HEK293 (cell line): ENCODE data around the gene CLEC2A.

ENCODE experiments used
- CTCF ChIA-PET: fragments of 350-600 bp; formaldehyde crosslinking; extraction: SDS; loops from one replicate; lab custom pipeline; 2021; ENCODE audit warnings: antibody characterized with exemption; lab: Yijun Ruan, JAX
- POLR2A ChIA-PET: fragments of 300-600 bp; formaldehyde crosslinking; extraction: SDS; loops from one replicate; lab custom pipeline; 2020; ENCODE audit warnings: antibody characterized with exemption, inconsistent platforms; lab: Yijun Ruan, JAX
- H3K27ac ChIP-seq: fragments of 200-500 bp; sonication (Bioruptor generic); 2 replicates; pipeline ENCODE4 v1.5.1; 2014; ENCODE audit warnings: low read depth, low read length, control low read depth, inconsistent platforms; ENCODE audit errors: extremely low read depth
- H3K36me3 ChIP-seq, 2 experiments: fragments of 200-500 bp in 1 of 2; sonication (Bioruptor generic) in 1 of 2; 1 replicate in 1 of 2; 2 replicates in 1 of 2; pipeline ENCODE4 v1.5.1; 2014 to 2017; ENCODE audit warnings: inconsistent platforms in 2 of 2, low read length in 2 of 2; ENCODE audit not compliant: control insufficient read depth in 2 of 2, insufficient read depth in 1 of 2
- H3K4me1 ChIP-seq: fragments of 200-500 bp; sonication (Bioruptor generic); 2 replicates; pipeline ENCODE4 v1.5.1; 2014; ENCODE audit warnings: mild to moderate bottlenecking, low read length, inconsistent platforms; ENCODE audit not compliant: control insufficient read depth, insufficient read depth
- H3K4me3 ChIP-seq: 2 replicates; pipeline ENCODE4 v1.5.1; 2011; ENCODE audit warnings: low read depth, mild to moderate bottlenecking, control low read depth, low read length, moderate library complexity
- H3K9me3 ChIP-seq: fragments of 200-500 bp; sonication (Bioruptor generic); 2 replicates; pipeline ENCODE4 v1.5.1; 2014; ENCODE audit warnings: low read depth, low read length, inconsistent platforms; ENCODE audit not compliant: control insufficient read depth, insufficient read depth
- BCL11B ChIP-seq: fragments of 450-650 bp; formaldehyde crosslinking; IDR thresholded peaks from 2 replicates; pipeline ENCODE4 v1.5.1; 2016; ENCODE audit warnings: low read depth, missing biosample characterization, missing genetic modification characterization
- ELK4 ChIP-seq: IDR thresholded peaks from 2 replicates; pipeline ENCODE4 v1.6.1; 2011; ENCODE audit warnings: mild to moderate bottlenecking, low read depth, low read length, borderline replicate concordance
- HIC1 ChIP-seq: fragments of 450-650 bp; formaldehyde crosslinking; IDR thresholded peaks from 2 replicates; pipeline ENCODE4 v1.5.1; 2016; ENCODE audit warnings: missing biosample characterization, missing genetic modification characterization
- KLF1 ChIP-seq: fragments of 450-650 bp; formaldehyde crosslinking; IDR thresholded peaks from 2 replicates; pipeline ENCODE4 v1.5.1; 2016; ENCODE audit warnings: missing biosample characterization, missing genetic modification characterization
- PRDM1 ChIP-seq: fragments of 450-650 bp; formaldehyde crosslinking; IDR thresholded peaks from 2 replicates; pipeline ENCODE4; 2016; ENCODE audit warnings: missing biosample characterization, missing genetic modification characterization
- RBAK ChIP-seq: fragments of 450-650 bp; formaldehyde crosslinking; IDR thresholded peaks from 2 replicates; pipeline ENCODE4 v1.5.1; 2016; ENCODE audit warnings: missing biosample characterization, missing genetic modification characterization
- REPIN1 ChIP-seq: fragments of 450-650 bp; formaldehyde crosslinking; IDR thresholded peaks from 2 replicates; pipeline ENCODE4 v1.5.1; 2017; ENCODE audit warnings: missing biosample characterization, missing genetic modification characterization, low read depth
- REST ChIP-seq: fragments of 450-650 bp; formaldehyde crosslinking; IDR thresholded peaks from 2 replicates; pipeline ENCODE4 v1.5.1; 2016; ENCODE audit warnings: missing biosample characterization, missing genetic modification characterization
- ZNF19 ChIP-seq: fragments of 450-650 bp; formaldehyde crosslinking; IDR thresholded peaks from 2 replicates; pipeline ENCODE4; 2016; ENCODE audit warnings: missing biosample characterization, missing genetic modification characterization, low read depth
- ZNF2 ChIP-seq: fragments of 450-650 bp; formaldehyde crosslinking; IDR thresholded peaks from 2 replicates; pipeline ENCODE4 v1.5.1; 2016; ENCODE audit warnings: missing biosample characterization, missing genetic modification characterization
- ZNF211 ChIP-seq: fragments of 450-650 bp; formaldehyde crosslinking; IDR thresholded peaks from 2 replicates; pipeline ENCODE4 v1.5.1; 2016; ENCODE audit warnings: low read depth, missing biosample characterization, missing genetic modification characterization
- ZNF266 ChIP-seq: fragments of 450-650 bp; formaldehyde crosslinking; IDR thresholded peaks from 2 replicates; pipeline ENCODE4 v1.5.1; 2016; ENCODE audit warnings: missing biosample characterization, missing genetic modification characterization, low read depth
- ZNF37A ChIP-seq: fragments of 450-650 bp; IDR thresholded peaks from 2 replicates; pipeline ENCODE4 v1.5.1; 2018; ENCODE audit warnings: missing biosample characterization, missing genetic modification characterization
- ZNF416 ChIP-seq: fragments of 450-650 bp; formaldehyde crosslinking; IDR thresholded peaks from 2 replicates; pipeline ENCODE4 v1.5.1; 2016; ENCODE audit warnings: missing biosample characterization, missing genetic modification characterization
- ZNF529 ChIP-seq: fragments of 450-650 bp; formaldehyde crosslinking; IDR thresholded peaks from 2 replicates; pipeline ENCODE4 v1.5.1; 2017; ENCODE audit warnings: missing genetic modification characterization, missing biosample characterization; ENCODE audit not compliant: insufficient replicate concordance
- ZNF544 ChIP-seq: fragments of 450-650 bp; formaldehyde crosslinking; IDR thresholded peaks from 2 replicates; pipeline ENCODE4 v1.5.0; 2017; ENCODE audit warnings: missing biosample characterization, missing genetic modification characterization
- ZNF585B ChIP-seq: fragments of 450-650 bp; formaldehyde crosslinking; IDR thresholded peaks from 2 replicates; pipeline ENCODE4 v1.5.1; 2016; ENCODE audit warnings: missing biosample characterization, missing genetic modification characterization
- ZNF610 ChIP-seq: fragments of 450-650 bp; formaldehyde crosslinking; IDR thresholded peaks from 2 replicates; pipeline ENCODE4 v1.5.1; 2016; ENCODE audit warnings: missing biosample characterization, missing genetic modification characterization, borderline replicate concordance
- ZNF639 ChIP-seq: fragments of 450-650 bp; formaldehyde crosslinking; IDR thresholded peaks from 2 replicates; pipeline ENCODE4 v1.5.1; 2016; ENCODE audit warnings: missing biosample characterization, missing genetic modification characterization
- ZNF645 ChIP-seq: fragments of 450-650 bp; formaldehyde crosslinking; IDR thresholded peaks from 2 replicates; pipeline ENCODE4; 2016; ENCODE audit warnings: missing biosample characterization, missing genetic modification characterization
- ZNF658 ChIP-seq: fragments of 450-650 bp; formaldehyde crosslinking; IDR thresholded peaks from 2 replicates; pipeline ENCODE4; 2016; ENCODE audit warnings: missing biosample characterization, missing genetic modification characterization
- ZNF677 ChIP-seq: fragments of 450-650 bp; IDR thresholded peaks from 2 replicates; pipeline ENCODE4 v1.5.0; 2018; ENCODE audit warnings: missing biosample characterization, mild to moderate bottlenecking, missing genetic modification characterization, moderate library complexity
- ZNF692 ChIP-seq: fragments of 450-650 bp; formaldehyde crosslinking; IDR thresholded peaks from 2 replicates; pipeline ENCODE4 v1.5.1; 2016; ENCODE audit warnings: missing biosample characterization, missing genetic modification characterization
- ZSCAN16 ChIP-seq: fragments of 450-650 bp; formaldehyde crosslinking; IDR thresholded peaks from 2 replicates; pipeline ENCODE4 v1.5.1; 2016; ENCODE audit warnings: missing biosample characterization, missing genetic modification characterization
- ZSCAN23 ChIP-seq: fragments of 450-650 bp; formaldehyde crosslinking; IDR thresholded peaks from 2 replicates; pipeline ENCODE4 v1.5.1; 2016; ENCODE audit warnings: missing biosample characterization, missing genetic modification characterization
- ZSCAN30 ChIP-seq: fragments of 450-650 bp; IDR thresholded peaks from 2 replicates; pipeline ENCODE4 v1.5.1; 2018; ENCODE audit warnings: missing biosample characterization, mild to moderate bottlenecking, missing genetic modification characterization, moderate library complexity

The CLEC2A gene

GRCh38 chr12:9940375-9940774 is 8.2 kb upstream of the CLEC2A start:
- no peaks in the 10 kb centered on the region; the same call in 1 of the 2 replicates for H3K9me3 ChIP-seq
- H3K27ac ChIP-seq: no peak overlapping the region
- CTCF ChIA-PET: interaction anchor here (0.6 to 1.2 kb wide), 4 partner anchors 19 to 248 kb away, joined by 3 to 4 read pairs (median 3); partner anchors contain the start of gene CLEC12B
- TF ChIP-seq HIC1 (tag by site-specific recombination): no peak
- no peak for TF ChIP-seq ZNF529 (tag by site-specific recombination)
- TF ChIP-seq ZSCAN23 (tag by site-specific recombination): no peak
- no peak for TF ChIP-seq ZNF211 (tag by site-specific recombination)
- TF ChIP-seq ZNF2: no peak
- no peak for TF ChIP-seq ZNF585B
- no peak for TF ChIP-seq ZNF639
- no peak for TF ChIP-seq ZSCAN30 (tag by site-specific recombination)
- TF ChIP-seq ZSCAN16 (tag by site-specific recombination): no peak
- TF ChIP-seq BCL11B (tag by site-specific recombination): no peak
- TF ChIP-seq ZNF658: no peak
- TF ChIP-seq REPIN1: no peak
- no peak for TF ChIP-seq PRDM1 (tag by site-specific recombination)
- TF ChIP-seq ZNF19 (tag by site-specific recombination): no peak
- TF ChIP-seq ZNF544 (tag by site-specific recombination): no peak
- TF ChIP-seq KLF1: no peak
- TF ChIP-seq ZNF416 (tag by site-specific recombination): no peak
- TF ChIP-seq REST (tag by site-specific recombination): no peak
- TF ChIP-seq ZNF677 (tag by site-specific recombination): no peak
- TF ChIP-seq ZNF610: no peak
- TF ChIP-seq, all 188 proteins: peak for 0
- Histone ChIP-seq H3K4me1 (no peaks in the 10 kb centered on the region; the same call in 1 of the 2 replicates), H3K36me3 (no peaks in the 10 kb centered on the region), H3K4me3 (no peak overlapping the region)
- POLR2A ChIA-PET: no interaction called here

GRCh38 chr12:9936591-9936990 is 4.4 kb upstream of the CLEC2A start:
- Histone ChIP-seq H3K4me1 (no peaks in the 10 kb centered on the region), H3K4me3 (no peak overlapping the region), H3K27ac (no peak overlapping the region), H3K36me3 (no peaks in the 10 kb centered on the region), H3K9me3 (no peaks in the 10 kb centered on the region; the same call in 1 of the 2 replicates)
- POLR2A ChIA-PET: no interaction called here
- CTCF ChIA-PET: no interaction called here
- TF ChIP-seq ZNF645 (tag by site-specific recombination) (no peak), ZNF37A (tag by site-specific recombination) (no peak), RBAK (tag by site-specific recombination) (no peak), ZNF692 (tag by site-specific recombination) (no peak), ELK4 (no peak), ZNF266 (tag by site-specific recombination) (no peak)
